ENCODE results near the gene ARMH3. TPM values are rescaled to one million over a fixed set of nuclear protein-coding genes. Genes with fewer than 3 reads are reported as not detected.

ARMH3 gene
- total RNA-seq, 3 donors from 2014 or later: 18.4 to 27.4 (median 22.4) TPM

GRCh38 chr10:101828766-101829551, 227.0 kb downstream of the ARMH3 start:
- intact Hi-C loops (cut with DNase I; ENCODE audit: low total_unique reads): no loop called here
- no peak for DNase-seq (ENCODE audit: low spot score in 2 of 2)
- H3K27ac ChIP-seq: peak overlapping the region; percentile 10 to 82

GRCh38 chr10:101827919-101828600, 227.9 kb downstream of the ARMH3 start:
- DNase-seq (ENCODE audit: low spot score in 2 of 2): no peak
- intact Hi-C loops (cut with DNase I; ENCODE audit: low total_unique reads): no loop called here
- H3K27me3 ChIP-seq: no peaks in the 10 kb centered on the region
- H3K27ac ChIP-seq: no peak overlapping the region
- no peaks in the 10 kb centered on the region for H3K36me3 ChIP-seq
- no peak overlapping the region for H3K4me3 ChIP-seq
- no peaks in the 10 kb centered on the region for H3K4me1 ChIP-seq
- no peaks in the 10 kb centered on the region for H3K9me3 ChIP-seq
- no peak for TF ChIP-seq CTCF (IDR thresholded peaks at IDR 0.05)
- TF ChIP-seq POLR2AphosphoS5 (IDR thresholded peaks at IDR 0.05): no peak
- no peak for TF ChIP-seq POLR2A (IDR thresholded peaks at IDR 0.05)

More at GRCh38 chr10:101828766-101829551, 227.0 kb downstream of the ARMH3 start:
- no peaks in the 10 kb centered on the region for H3K4me1 ChIP-seq
- TF ChIP-seq POLR2AphosphoS5 (IDR thresholded peaks at IDR 0.05): no peak
- no peak for TF ChIP-seq POLR2A (IDR thresholded peaks at IDR 0.05)
- no peak for TF ChIP-seq CTCF (IDR thresholded peaks at IDR 0.05)
- no peaks in the 10 kb centered on the region for H3K36me3 ChIP-seq
- H3K4me3 ChIP-seq: peak overlapping the region; percentile 17 to 78 (median 62)
- H3K9me3 ChIP-seq: no peaks in the 10 kb centered on the region
- H3K27me3 ChIP-seq: no peaks in the 10 kb centered on the region

GRCh38 chr10:101826852-101827434, 229.0 kb downstream of the ARMH3 start:
- H3K9me3 ChIP-seq: no peaks in the 10 kb centered on the region
- DNase-seq (ENCODE audit: low spot score in 2 of 2): no peak
- TF ChIP-seq POLR2A (IDR thresholded peaks at IDR 0.05): no peak
- TF ChIP-seq CTCF (IDR thresholded peaks at IDR 0.05): no peak
- no peak for TF ChIP-seq POLR2AphosphoS5 (IDR thresholded peaks at IDR 0.05)
- intact Hi-C loops (cut with DNase I; ENCODE audit: low total_unique reads): no loop called here
- H3K27ac ChIP-seq: no peak overlapping the region
- no peaks in the 10 kb centered on the region for H3K4me1 ChIP-seq
- H3K27me3 ChIP-seq: no peaks in the 10 kb centered on the region
- no peak overlapping the region for H3K4me3 ChIP-seq
- no peaks in the 10 kb centered on the region for H3K36me3 ChIP-seq

- no peak overlapping the region for H3K4me3 ChIP-seq
- H3K4me1 ChIP-seq: no peaks in the 10 kb centered on the region
- H3K27ac ChIP-seq: no peak overlapping the region
- intact Hi-C loops (cut with DNase I; ENCODE audit: low total_unique reads): no loop called here
- no peaks in the 10 kb centered on the region for H3K9me3 ChIP-seq
- no peak for TF ChIP-seq POLR2AphosphoS5 (IDR thresholded peaks at IDR 0.05)
- no peaks in the 10 kb centered on the region for H3K36me3 ChIP-seq
- H3K27me3 ChIP-seq: no peaks in the 10 kb centered on the region
- no peak for DNase-seq (ENCODE audit: low spot score in 2 of 2)
These were observed 231.2 kb downstream of the ARMH3 start for GRCh38 chr10:101824736-101825135.

- H3K4me1 ChIP-seq: peaks cover 0 to 3% of the 10 kb centered on the region in 2 donors
- TF ChIP-seq POLR2AphosphoS5 (IDR thresholded peaks at IDR 0.05): no peak
- TF ChIP-seq CTCF (IDR thresholded peaks at IDR 0.05): no peak
- TF ChIP-seq POLR2A (IDR thresholded peaks at IDR 0.05): no peak
- H3K9me3 ChIP-seq: no peaks in the 10 kb centered on the region
- peak overlapping the region; percentile 92 to 99 (median 96) for H3K4me3 ChIP-seq
- H3K27me3 ChIP-seq: no peaks in the 10 kb centered on the region
- H3K36me3 ChIP-seq: no peaks in the 10 kb centered on the region
- DNase-seq (ENCODE audit: low spot score in 2 of 2): peak in 1 of 2 donors; percentile 50
- peak overlapping the region; percentile 94 to 95 for H3K27ac ChIP-seq
- intact Hi-C loops (cut with DNase I; ENCODE audit: low total_unique reads): no loop called here
These were observed 236.9 kb downstream of the ARMH3 start for GRCh38 chr10:101818872-101819633.

Measured in breast epithelium (tissue), 4 donors.